BLaER1 treated with 17β-estradiol and CSF1 and Interleukin-3, amounts not matched to agents 10 nM and 100 nM (cell line): ENCODE data around the gene HNRNPD.
"Not testable (repeated sequence)": the region's sequence is repeated elsewhere in the genome, so short reads cannot be mapped to it uniquely, and the experiment has no call there.

ENCODE experiments used
- H3K27ac ChIP-seq, 11 experiments: shearing (Covaris generic); formaldehyde crosslinking; 2 replicates each; pipeline ENCODE4 v1.8.1; 2022
- H3K27me3 ChIP-seq, 11 experiments: shearing (Covaris generic); formaldehyde crosslinking; 2 replicates each; pipeline ENCODE4 v1.8.1; 2022
- H3K36me3 ChIP-seq, 11 experiments: shearing (Covaris generic); formaldehyde crosslinking; 2 replicates each; pipeline ENCODE4 v1.8.1; 2022
- H3K4me1 ChIP-seq, 10 experiments: shearing (Covaris generic); formaldehyde crosslinking; 2 replicates each; pipeline ENCODE4 v1.8.1; 2022
- H3K4me2 ChIP-seq, 11 experiments: shearing (Covaris generic); formaldehyde crosslinking; 2 replicates each; pipeline ENCODE4 v1.8.1; 2022
- H3K4me3 ChIP-seq, 10 experiments: shearing (Covaris generic); formaldehyde crosslinking; 2 replicates each; pipeline ENCODE4 v1.8.1; 2022
- H3K9ac ChIP-seq, 11 experiments: shearing (Covaris generic); formaldehyde crosslinking; 2 replicates each; pipeline ENCODE4 v1.8.1; 2022
- H3K9me3 ChIP-seq, 11 experiments: shearing (Covaris generic); formaldehyde crosslinking; replicated peaks in 1 of 11; 2 replicates each; pipeline ENCODE4 v1.8.1; 2022
- H4K20me1 ChIP-seq, 11 experiments: shearing (Covaris generic); formaldehyde crosslinking; 2 replicates each; pipeline ENCODE4 v1.8.1; 2022
- Cebpa-rat ChIP-seq, 11 experiments: shearing (Covaris generic); IDR thresholded peaks; 2 replicates each; pipeline ENCODE4 v1.8.1; 2022

The HNRNPD gene, protein sequence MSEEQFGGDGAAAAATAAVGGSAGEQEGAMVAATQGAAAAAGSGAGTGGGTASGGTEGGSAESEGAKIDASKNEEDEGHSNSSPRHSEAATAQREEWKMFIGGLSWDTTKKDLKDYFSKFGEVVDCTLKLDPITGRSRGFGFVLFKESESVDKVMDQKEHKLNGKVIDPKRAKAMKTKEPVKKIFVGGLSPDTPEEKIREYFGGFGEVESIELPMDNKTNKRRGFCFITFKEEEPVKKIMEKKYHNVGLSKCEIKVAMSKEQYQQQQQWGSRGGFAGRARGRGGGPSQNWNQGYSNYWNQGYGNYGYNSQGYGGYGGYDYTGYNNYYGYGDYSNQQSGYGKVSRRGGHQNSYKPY

DNA sequence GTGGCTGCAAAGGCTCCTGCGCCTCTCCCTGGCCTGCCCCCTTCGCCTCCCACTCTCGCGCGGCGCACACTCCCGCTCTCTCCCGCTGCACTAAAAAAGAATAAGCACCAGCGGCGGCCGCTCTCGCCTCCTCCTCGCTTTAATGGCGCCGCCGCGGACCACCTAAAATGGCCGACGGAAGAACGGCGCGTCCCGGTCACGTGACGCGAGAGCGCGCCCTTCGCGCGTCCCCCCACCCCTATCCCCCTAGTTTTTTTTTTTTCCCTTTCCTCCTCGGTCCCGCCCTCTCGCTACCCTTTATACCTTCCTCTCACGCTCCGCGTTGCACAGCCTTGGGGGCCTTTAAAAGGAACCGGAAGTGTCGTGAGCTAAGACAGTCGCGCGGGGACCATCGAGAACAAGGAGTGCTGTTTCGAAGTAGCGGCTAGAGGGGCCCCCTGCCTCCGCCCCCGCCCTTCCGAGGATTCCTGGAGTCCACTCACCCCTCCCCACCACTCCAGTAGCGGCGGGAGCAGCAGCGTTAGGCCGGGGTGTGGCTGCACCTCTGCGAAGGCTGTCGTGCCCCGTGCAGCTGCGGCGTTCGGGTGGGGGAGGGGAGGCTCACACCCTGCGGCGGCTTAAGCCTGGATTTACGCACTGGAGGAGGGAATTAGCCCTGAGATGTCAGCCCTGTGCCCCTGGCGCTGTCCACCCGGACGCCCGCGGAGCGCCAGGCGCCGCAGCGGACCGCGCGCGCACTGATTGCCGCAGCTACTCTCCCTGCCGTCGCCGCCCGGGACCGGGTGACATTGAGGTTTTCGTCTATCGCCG is at the start of gene HNRNPD:
HNRNPD (minus strand) TSS at position 176 of the 810 bp plus-strand sequence. CDS start 313 bp downstream, outside the sequence.
- Histone ChIP-seq H3K4me3 (peak within 1 kb of the TSS; percentile 85 to 100 (median 96)), H3K27ac (peak within 1 kb of the TSS; percentile 98 to 100 (median 100)), H3K36me3 (peaks cover 18 to 64% (median 39%) of the 10 kb centered on the region in 11 experiments; a peak in 21 of 22 replicates), H4K20me1 (peaks cover 39 to 44% (median 43%) of the 10 kb centered on the region in 11 experiments), H3K27me3 (no peaks in the 10 kb centered on the region), H3K9me3 (peaks cover 0 to 2% (median 0%) of the 10 kb centered on the region in 11 experiments; a peak in 3 of 22 replicates), H3K4me1 (peaks cover 28 to 37% (median 32%) of the 10 kb centered on the region in 10 experiments), H3K4me2 (peak within 1 kb of the TSS; percentile 77 to 97 (median 88)), H3K9ac (peak within 1 kb of the TSS; percentile 95 to 100 (median 100))
- no peak for TF ChIP-seq Cebpa-rat (IDR thresholded peaks at IDR 0.05)

- Histone ChIP-seq H4K20me1 (peaks cover 59 to 80% (median 70%) of the 10 kb centered on the region in 11 experiments), H3K9me3 (no peaks in the 10 kb centered on the region), H3K36me3 (peaks cover 54 to 60% (median 57%) of the 10 kb centered on the region in 11 experiments), H3K4me2 (no peak overlapping the region; a peak in 1 of 22 replicates), H3K27ac (no peak overlapping the region), H3K4me1 (peaks cover 17 to 62% (median 30%) of the 10 kb centered on the region in 10 experiments), H3K4me3 (no peak overlapping the region), H3K27me3 (no peaks in the 10 kb centered on the region), H3K9ac (no peak overlapping the region)
- TF ChIP-seq Cebpa-rat (IDR thresholded peaks at IDR 0.05) = no peak
Measured at GRCh38 chr4:82422616-82423015, 48.8 kb upstream of the HNRNPD start.

GRCh38 chr4:82421796-82422560 is 48.2 kb upstream of the HNRNPD start:
- H3K9ac ChIP-seq = no peak overlapping the region
- H3K4me2 ChIP-seq = peak overlapping the region in 5 of 11 experiments; percentile 3 to 27 (median 9); a peak in 5 of 22 replicates
- H3K9me3 ChIP-seq = no peaks in the 10 kb centered on the region
- H3K27ac ChIP-seq = no peak overlapping the region
- peaks cover 48 to 54% (median 50%) of the 10 kb centered on the region in 11 experiments for H3K36me3 ChIP-seq
- H4K20me1 ChIP-seq = peaks cover 53 to 74% (median 64%) of the 10 kb centered on the region in 11 experiments
- no peak overlapping the region for H3K4me3 ChIP-seq
- H3K27me3 ChIP-seq = no peaks in the 10 kb centered on the region
- H3K4me1 ChIP-seq = peaks cover 12 to 56% (median 25%) of the 10 kb centered on the region in 10 experiments
- TF ChIP-seq Cebpa-rat (IDR thresholded peaks at IDR 0.05) = no peak

- no peak overlapping the region for H3K9ac ChIP-seq
- TF ChIP-seq Cebpa-rat (IDR thresholded peaks at IDR 0.05) = no peak
- H4K20me1 ChIP-seq = peaks cover 28 to 49% (median 38%) of the 10 kb centered on the region in 11 experiments
- H3K4me2 ChIP-seq = no peak overlapping the region
- peaks cover 4 to 16% (median 14%) of the 10 kb centered on the region in 11 experiments; a peak in 18 of 22 replicates for H3K9me3 ChIP-seq
- peaks cover 22 to 28% (median 25%) of the 10 kb centered on the region in 11 experiments for H3K36me3 ChIP-seq
- H3K4me3 ChIP-seq = no peak overlapping the region
- peaks cover 3 to 46% (median 22%) of the 10 kb centered on the region in 10 experiments; a peak in 17 of 20 replicates for H3K4me1 ChIP-seq
- H3K27ac ChIP-seq = no peak overlapping the region
- H3K27me3 ChIP-seq = no peaks in the 10 kb centered on the region
Measured at GRCh38 chr4:82419451-82419850, 45.7 kb upstream of the HNRNPD start.

- Histone ChIP-seq H3K4me2 (peak overlapping the region; percentile 41 to 62 (median 55)), H3K36me3 (no peaks in the 10 kb centered on the region), H3K27ac (peak overlapping the region in 2 of 11 experiments; percentile 10 to 22; a peak in 1 of 22 replicates), H3K9ac (no peak overlapping the region; a peak in 1 of 22 replicates), H3K9me3 (peaks cover 4 to 26% (median 17%) of the 10 kb centered on the region in 11 experiments; a peak in 18 of 22 replicates), H3K4me1 (peaks cover 3 to 23% (median 12%) of the 10 kb centered on the region in 10 experiments; a peak in 17 of 20 replicates), H4K20me1 (peaks cover 0 to 14% (median 7%) of the 10 kb centered on the region in 11 experiments; a peak in 11 of 22 replicates), H3K4me3 (peak overlapping the region in 6 of 10 experiments; percentile 6 to 30 (median 16); a peak in 4 of 20 replicates), H3K27me3 (no peaks in the 10 kb centered on the region)
- TF ChIP-seq Cebpa-rat (IDR thresholded peaks at IDR 0.05) = no peak
Measured at GRCh38 chr4:82415922-82416365, 42.2 kb upstream of the HNRNPD start.

DNA sequence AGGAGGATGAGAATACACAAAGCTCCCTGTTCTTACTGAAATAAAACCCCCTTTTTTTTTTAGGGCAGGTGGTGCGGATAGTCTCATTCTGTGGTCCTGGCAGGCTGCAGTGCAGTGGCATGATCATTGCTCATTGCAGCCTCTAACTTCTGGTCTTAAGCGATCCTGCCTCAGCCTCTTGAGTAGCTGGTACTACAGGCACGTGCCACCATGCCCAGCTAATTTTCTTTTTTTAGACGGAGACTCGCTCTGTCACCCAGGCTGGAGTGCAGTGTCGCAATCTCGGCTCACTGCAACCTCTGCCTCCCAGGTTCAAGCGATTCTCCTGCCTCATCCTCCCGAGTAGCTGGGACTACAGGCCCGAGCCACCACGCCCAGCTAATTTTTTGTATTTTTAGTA is 41.3 kb upstream of the HNRNPD start:
- not testable (repeated sequence) for H4K20me1 ChIP-seq, H3K36me3 ChIP-seq, H3K27me3 ChIP-seq, H3K27ac ChIP-seq, H3K9ac ChIP-seq, H3K4me3 ChIP-seq
- H3K4me1 ChIP-seq = peaks cover 3 to 15% (median 12%) of the 10 kb centered on the region in 10 experiments; a peak in 16 of 20 replicates
- H3K9me3 ChIP-seq = peaks cover 4 to 26% (median 17%) of the 10 kb centered on the region in 11 experiments; a peak in 18 of 22 replicates
- 0 out of 22 replicates have a peak, but pooled peaks of 1 of the 11 experiments have one; percentile 13 for TF ChIP-seq Cebpa-rat (IDR thresholded peaks at IDR 0.05)
- H3K4me2 ChIP-seq = 0 out of 22 replicates have a peak overlapping the region, but pooled peaks of 1 of the 11 experiments have one; percentile 61

- no peaks in the 10 kb centered on the region for H3K27me3 ChIP-seq
- no peaks in the 10 kb centered on the region for H3K36me3 ChIP-seq
- no peak overlapping the region for H3K4me3 ChIP-seq
- TF ChIP-seq Cebpa-rat (IDR thresholded peaks at IDR 0.05) = no peak
- H3K9ac ChIP-seq = no peak overlapping the region
- 0 out of 20 replicates have a peak, but pooled peaks cover 0 to 4% (median 0%) of the 10 kb centered on the region in 10 experiments for H3K4me1 ChIP-seq
- peaks cover 0 to 15% (median 3%) of the 10 kb centered on the region in 11 experiments; a peak in 6 of 22 replicates for H3K9me3 ChIP-seq
- H4K20me1 ChIP-seq = no peaks in the 10 kb centered on the region
- no peak overlapping the region; a peak in 1 of 22 replicates for H3K4me2 ChIP-seq
- no peak overlapping the region for H3K27ac ChIP-seq
Measured at GRCh38 chr4:82403725-82404124, 29.9 kb upstream of the HNRNPD start.
